ENCODE results near the gene PTPRG. TPM values are rescaled to one million over a fixed set of nuclear protein-coding genes. Genes with fewer than 3 reads are reported as not detected.

Gene PTPRG
- total RNA-seq, 1 donor = 148 TPM

DNA sequence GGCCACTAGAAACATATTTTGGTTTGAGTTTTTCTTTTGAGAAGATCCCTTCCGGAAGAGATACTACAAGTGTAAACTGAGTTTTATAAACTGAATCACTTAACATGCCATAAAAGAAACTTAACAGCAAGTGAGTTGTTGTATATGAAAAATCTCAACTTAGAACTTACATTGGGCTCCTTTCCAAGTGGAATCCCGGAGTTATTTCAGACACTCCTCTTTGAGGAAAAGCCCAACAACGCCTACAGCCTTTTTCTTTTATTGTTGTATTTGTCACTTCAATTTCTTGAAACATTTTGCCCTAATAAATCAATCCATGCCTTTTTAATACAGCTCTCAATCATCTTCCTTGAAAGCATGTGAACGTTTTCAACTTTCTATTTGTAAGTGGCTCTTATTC lies 674.6 kb downstream of the PTPRG start:
- Histone ChIP-seq H3K4me2 (ENCODE audit: insufficient read depth, low read length) (no peak overlapping the region), H3K79me2 (ENCODE audit: insufficient read depth, low read length) (no peaks in the 10 kb centered on the region), H3K4me3 (ENCODE audit: insufficient read depth, low read length) (no peak overlapping the region), H3K9me3 (ENCODE audit: low read depth, low read length) (no peaks in the 10 kb centered on the region), H3K27me3 (ENCODE audit: insufficient read depth, low read length) (no peaks in the 10 kb centered on the region), H4K20me1 (ENCODE audit: insufficient read depth, low read length) (peaks cover 4% of the 10 kb centered on the region), H3K4me1 (ENCODE audit: insufficient read depth, low read length) (no peaks in the 10 kb centered on the region), H3K27ac (ENCODE audit: low read depth, low read length) (no peak overlapping the region), H2AFZ (ENCODE audit: low read length) (no peak overlapping the region), H3K36me3 (ENCODE audit: insufficient read depth, low read length) (no peaks in the 10 kb centered on the region)
- TF ChIP-seq, protein P1, sequence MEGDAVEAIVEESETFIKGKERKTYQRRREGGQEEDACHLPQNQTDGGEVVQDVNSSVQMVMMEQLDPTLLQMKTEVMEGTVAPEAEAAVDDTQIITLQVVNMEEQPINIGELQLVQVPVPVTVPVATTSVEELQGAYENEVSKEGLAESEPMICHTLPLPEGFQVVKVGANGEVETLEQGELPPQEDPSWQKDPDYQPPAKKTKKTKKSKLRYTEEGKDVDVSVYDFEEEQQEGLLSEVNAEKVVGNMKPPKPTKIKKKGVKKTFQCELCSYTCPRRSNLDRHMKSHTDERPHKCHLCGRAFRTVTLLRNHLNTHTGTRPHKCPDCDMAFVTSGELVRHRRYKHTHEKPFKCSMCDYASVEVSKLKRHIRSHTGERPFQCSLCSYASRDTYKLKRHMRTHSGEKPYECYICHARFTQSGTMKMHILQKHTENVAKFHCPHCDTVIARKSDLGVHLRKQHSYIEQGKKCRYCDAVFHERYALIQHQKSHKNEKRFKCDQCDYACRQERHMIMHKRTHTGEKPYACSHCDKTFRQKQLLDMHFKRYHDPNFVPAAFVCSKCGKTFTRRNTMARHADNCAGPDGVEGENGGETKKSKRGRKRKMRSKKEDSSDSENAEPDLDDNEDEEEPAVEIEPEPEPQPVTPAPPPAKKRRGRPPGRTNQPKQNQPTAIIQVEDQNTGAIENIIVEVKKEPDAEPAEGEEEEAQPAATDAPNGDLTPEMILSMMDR (IDR thresholded peaks at IDR 0.05; ENCODE audit: extremely low read depth, low read depth, low read length) = no peak
- no peak for DNase-seq (ENCODE audit: insufficient read length, low spot score, missing footprints)

DNA sequence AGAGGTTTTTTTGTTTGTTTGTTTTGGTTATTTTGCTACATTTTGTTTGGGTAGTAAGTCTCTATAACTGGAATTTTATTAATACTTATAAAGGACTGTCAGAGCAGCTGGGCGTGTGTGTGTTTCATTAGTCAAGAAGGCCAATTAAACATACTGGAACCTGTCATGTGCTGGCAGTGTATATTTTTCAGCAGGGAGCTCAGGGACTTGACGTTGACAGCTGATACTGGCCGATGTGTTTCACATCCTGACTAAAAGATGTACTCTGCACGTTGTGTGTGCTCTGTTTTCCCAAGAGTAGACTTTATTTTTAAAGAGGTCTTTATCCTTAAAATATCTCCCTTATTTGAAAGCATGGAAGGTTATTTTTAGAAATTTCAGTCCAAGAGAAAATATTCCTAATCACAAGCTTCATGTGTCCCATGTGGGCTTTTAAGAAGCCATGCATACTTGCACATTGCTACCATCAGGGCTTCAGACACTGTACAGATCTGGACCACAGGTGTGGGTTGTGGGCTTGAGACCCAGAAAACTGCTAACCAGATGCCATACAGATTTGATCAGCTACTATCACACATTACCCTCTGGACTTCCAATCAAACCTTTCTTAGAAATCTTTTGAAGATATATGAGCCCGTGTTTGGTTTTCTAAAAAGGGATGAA lies 676.0 kb downstream of the PTPRG start:
- Histone ChIP-seq H4K20me1 (ENCODE audit: insufficient read depth, low read length) (peaks cover 4% of the 10 kb centered on the region), H3K4me3 (ENCODE audit: insufficient read depth, low read length) (no peak overlapping the region), H3K9me3 (ENCODE audit: low read depth, low read length) (no peaks in the 10 kb centered on the region), H3K27ac (ENCODE audit: low read depth, low read length) (no peak overlapping the region), H3K79me2 (ENCODE audit: insufficient read depth, low read length) (no peaks in the 10 kb centered on the region), H3K36me3 (ENCODE audit: insufficient read depth, low read length) (no peaks in the 10 kb centered on the region), H3K4me2 (ENCODE audit: insufficient read depth, low read length) (no peak overlapping the region), H3K27me3 (ENCODE audit: insufficient read depth, low read length) (no peaks in the 10 kb centered on the region), H3K4me1 (ENCODE audit: insufficient read depth, low read length) (no peaks in the 10 kb centered on the region), H2AFZ (ENCODE audit: low read length) (no peak overlapping the region)
- no peak for DNase-seq (ENCODE audit: insufficient read length, low spot score, missing footprints)
- TF ChIP-seq, protein P1 (IDR thresholded peaks at IDR 0.05; ENCODE audit: extremely low read depth, low read depth, low read length) = no peak

DNA sequence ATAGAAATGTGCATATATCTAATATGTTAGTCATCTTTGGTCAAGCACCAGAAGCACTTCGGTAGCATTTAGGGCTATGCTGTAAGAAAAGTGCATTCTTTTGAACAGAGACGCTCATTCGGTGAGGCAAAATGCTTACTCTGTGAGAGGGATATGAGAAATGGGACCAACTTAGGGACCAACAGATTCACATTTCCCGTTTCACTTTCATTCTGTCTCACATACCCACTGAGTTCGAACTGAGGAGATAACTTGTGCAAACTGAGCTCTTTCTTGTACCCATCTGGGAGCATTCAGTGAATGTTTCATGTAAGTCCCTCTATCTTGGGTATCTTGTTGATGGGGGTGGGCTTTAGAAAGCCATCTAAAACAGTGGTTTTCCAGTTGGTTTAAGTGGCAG lies 676.6 kb downstream of the PTPRG start:
- no peaks in the 10 kb centered on the region for H3K9me3 ChIP-seq (ENCODE audit: low read depth, low read length)
- no peak overlapping the region for H2AFZ ChIP-seq (ENCODE audit: low read length)
- DNase-seq (ENCODE audit: insufficient read length, low spot score, missing footprints) = no peak
- peaks cover 4% of the 10 kb centered on the region for H4K20me1 ChIP-seq (ENCODE audit: insufficient read depth, low read length)
- H3K36me3 ChIP-seq (ENCODE audit: insufficient read depth, low read length) = no peaks in the 10 kb centered on the region
- no peaks in the 10 kb centered on the region for H3K4me1 ChIP-seq (ENCODE audit: insufficient read depth, low read length)
- TF ChIP-seq, protein P1 (IDR thresholded peaks at IDR 0.05; ENCODE audit: extremely low read depth, low read depth, low read length) = no peak
- no peak overlapping the region for H3K4me2 ChIP-seq (ENCODE audit: insufficient read depth, low read length)
- H3K27me3 ChIP-seq (ENCODE audit: insufficient read depth, low read length) = no peaks in the 10 kb centered on the region
- no peaks in the 10 kb centered on the region for H3K79me2 ChIP-seq (ENCODE audit: insufficient read depth, low read length)
- no peak overlapping the region for H3K4me3 ChIP-seq (ENCODE audit: insufficient read depth, low read length)
- no peak overlapping the region for H3K27ac ChIP-seq (ENCODE audit: low read depth, low read length)

DNA sequence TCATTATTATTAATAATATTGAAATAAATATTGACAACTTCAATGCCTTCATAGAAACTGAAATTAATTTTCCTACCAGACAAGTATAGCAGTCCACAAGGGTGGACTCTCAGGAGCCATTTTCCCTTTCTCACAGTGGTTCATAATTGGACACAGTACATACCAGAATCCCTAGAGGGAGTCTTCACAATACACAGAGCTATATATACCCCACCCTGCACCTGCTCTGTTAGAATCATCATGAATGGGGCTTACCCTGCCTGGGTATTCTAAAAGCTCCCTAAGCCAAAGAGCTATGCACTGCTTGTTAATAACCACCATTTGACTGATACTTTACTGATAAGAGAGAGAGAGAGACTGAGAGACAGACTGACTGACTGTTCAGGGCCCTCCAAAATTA lies 677.1 kb downstream of the PTPRG start:
- DNase-seq (ENCODE audit: insufficient read length, low spot score, missing footprints) = no peak
- H3K27ac ChIP-seq (ENCODE audit: low read depth, low read length) = no peak overlapping the region

More for the DNA sequence above, 677.1 kb downstream of the PTPRG start:
- peaks cover 4% of the 10 kb centered on the region for H4K20me1 ChIP-seq (ENCODE audit: insufficient read depth, low read length)
- no peaks in the 10 kb centered on the region for H3K4me1 ChIP-seq (ENCODE audit: insufficient read depth, low read length)
- H3K27me3 ChIP-seq (ENCODE audit: insufficient read depth, low read length) = no peaks in the 10 kb centered on the region
- H3K9me3 ChIP-seq (ENCODE audit: low read depth, low read length) = no peaks in the 10 kb centered on the region
- no peak overlapping the region for H3K4me2 ChIP-seq (ENCODE audit: insufficient read depth, low read length)
- no peak overlapping the region for H2AFZ ChIP-seq (ENCODE audit: low read length)
- no peaks in the 10 kb centered on the region for H3K79me2 ChIP-seq (ENCODE audit: insufficient read depth, low read length)
- H3K36me3 ChIP-seq (ENCODE audit: insufficient read depth, low read length) = no peaks in the 10 kb centered on the region
- no peak overlapping the region for H3K4me3 ChIP-seq (ENCODE audit: insufficient read depth, low read length)
- TF ChIP-seq, protein P1 (IDR thresholded peaks at IDR 0.05; ENCODE audit: extremely low read depth, low read depth, low read length) = no peak

Measured in osteoblast (primary cell).